GM21717 (cell line): ENCODE data around the gene GPC6.

ENCODE experiments used
- ATAC-seq: cut with Tn5 transposase; IDR thresholded peaks from one replicate; pipeline ENCODE4 v1.9.1; 2021; ENCODE audit warnings: mild to moderate bottlenecking, moderate library complexity; ENCODE audit not compliant: unreplicated experiment

GPC6 gene

GRCh38 chr13:93726173-93726957, 499.8 kb downstream of the GPC6 start:
- no peak for ATAC-seq

GRCh38 chr13:93727211-93728141, 500.9 kb downstream of the GPC6 start:
- no peak for ATAC-seq

- ATAC-seq: no peak
These were observed 502.8 kb downstream of the GPC6 start for GRCh38 chr13:93729383-93729782.

- no peak for ATAC-seq
These were observed 504.2 kb downstream of the GPC6 start for GRCh38 chr13:93730780-93731179.

GRCh38 chr13:93732186-93732585, 505.6 kb downstream of the GPC6 start:
- ATAC-seq: no peak

GRCh38 chr13:93736081-93736480, 509.5 kb downstream of the GPC6 start:
- no peak for ATAC-seq

- no peak for ATAC-seq
These were observed 510.3 kb downstream of the GPC6 start for GRCh38 chr13:93736909-93737308.

- ATAC-seq: no peak
These were observed 513.7 kb downstream of the GPC6 start for GRCh38 chr13:93740334-93740733.

- ATAC-seq: no peak
These were observed 517.4 kb downstream of the GPC6 start for GRCh38 chr13:93744033-93744432.

GRCh38 chr13:93744886-93745285, 518.3 kb downstream of the GPC6 start:
- no peak for ATAC-seq

GRCh38 chr13:93745884-93746283, 519.3 kb downstream of the GPC6 start:
- ATAC-seq: no peak

- no peak for ATAC-seq
These were observed 520.0 kb downstream of the GPC6 start for GRCh38 chr13:93746589-93746988.

- ATAC-seq: no peak
These were observed 524.1 kb downstream of the GPC6 start for GRCh38 chr13:93750676-93751075.

GRCh38 chr13:93751117-93751516, 524.5 kb downstream of the GPC6 start:
- no peak for ATAC-seq

GRCh38 chr13:93752541-93752940, 525.9 kb downstream of the GPC6 start:
- no peak for ATAC-seq

GRCh38 chr13:93753639-93754038, 527.0 kb downstream of the GPC6 start:
- no peak for ATAC-seq

- ATAC-seq: no peak
These were observed 528.7 kb downstream of the GPC6 start for GRCh38 chr13:93755341-93755740.

- ATAC-seq: no peak
These were observed 532.0 kb downstream of the GPC6 start for GRCh38 chr13:93758575-93758974.

GRCh38 chr13:93762708-93763426, 536.3 kb downstream of the GPC6 start:
- ATAC-seq: no peak

- ATAC-seq: no peak
These were observed 538.5 kb downstream of the GPC6 start for GRCh38 chr13:93765062-93765461.

- ATAC-seq: no peak
These were observed 539.2 kb downstream of the GPC6 start for GRCh38 chr13:93765811-93766210.
